ENCODE measurements around the gene CCDC112. TPM values are rescaled to one million over a fixed set of nuclear protein-coding genes. Genes with fewer than 3 reads are reported as not detected.

CCDC112 gene
- total RNA-seq, 1 experiment from 2014 or later = 13.0 TPM

DNA sequence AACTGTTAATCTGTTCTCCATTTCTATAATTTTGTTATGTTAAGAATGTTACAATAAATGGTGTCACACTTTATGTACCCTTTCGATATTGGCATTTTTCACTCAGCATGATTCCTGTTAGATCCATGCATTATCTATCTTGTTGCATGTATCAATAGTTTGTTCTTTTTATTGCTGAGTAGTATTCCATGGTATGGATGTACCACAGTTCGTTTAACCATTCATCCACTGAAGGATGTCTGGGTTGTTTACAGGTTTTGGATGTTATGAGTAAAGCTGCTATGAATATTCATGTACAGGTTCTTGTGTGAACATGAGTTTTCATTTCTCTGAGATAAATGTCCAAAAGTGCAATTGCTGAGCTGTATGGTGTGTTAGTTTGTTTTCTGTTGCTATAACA is 26.3 kb upstream of the CCDC112 start:
- Histone ChIP-seq H3K9ac (ENCODE audit: low read length) (no peak overlapping the region), H3K9me3 (ENCODE audit: low read length) (no peaks in the 10 kb centered on the region), H3K27ac (ENCODE audit: low read length) (no peak overlapping the region), H4K20me1 (ENCODE audit: insufficient read depth, low read depth, low read length) (no peaks in the 10 kb centered on the region), H3K9me2 (replicated peaks; ENCODE audit: insufficient read depth, low read length) (no peaks in the 10 kb centered on the region), H3K4me1 (ENCODE audit: low read length) (no peaks in the 10 kb centered on the region), H3K4me2 (ENCODE audit: low read depth, low read length, poor library complexity, severe bottlenecking) (no peak overlapping the region), H2AFZ (ENCODE audit: low read length) (no peak overlapping the region), H3K4me3 (ENCODE audit: low read length) (no peak overlapping the region), H3K79me2 (ENCODE audit: low read length) (no peaks in the 10 kb centered on the region), H3K27me3 (ENCODE audit: low read length) (no peaks in the 10 kb centered on the region), H3K36me3 (ENCODE audit: insufficient read depth, low read length) (no peaks in the 10 kb centered on the region)
- no peak for DNase-seq

- H3K4me3 ChIP-seq (ENCODE audit: low read length) = no peak overlapping the region
- no peak overlapping the region for H3K27ac ChIP-seq (ENCODE audit: low read length)
- no peak for DNase-seq
- no peak overlapping the region for H3K9ac ChIP-seq (ENCODE audit: low read length)
- no peaks in the 10 kb centered on the region for H3K9me3 ChIP-seq (ENCODE audit: low read length)
- no peak overlapping the region for H2AFZ ChIP-seq (ENCODE audit: low read length)
- H3K36me3 ChIP-seq (ENCODE audit: insufficient read depth, low read length) = no peaks in the 10 kb centered on the region
- H4K20me1 ChIP-seq (ENCODE audit: insufficient read depth, low read depth, low read length) = no peaks in the 10 kb centered on the region
- H3K9me2 ChIP-seq (replicated peaks; ENCODE audit: insufficient read depth, low read length) = no peaks in the 10 kb centered on the region
- no peak overlapping the region for H3K4me2 ChIP-seq (ENCODE audit: low read depth, low read length, poor library complexity, severe bottlenecking)
- H3K4me1 ChIP-seq (ENCODE audit: low read length) = no peaks in the 10 kb centered on the region
- no peaks in the 10 kb centered on the region for H3K27me3 ChIP-seq (ENCODE audit: low read length)
- no peaks in the 10 kb centered on the region for H3K79me2 ChIP-seq (ENCODE audit: low read length)
Measured at GRCh38 chr5:115321309-115321708, 24.9 kb upstream of the CCDC112 start.

GRCh38 chr5:115320515-115320914 is 24.1 kb upstream of the CCDC112 start:
- no peak overlapping the region for H3K9ac ChIP-seq (ENCODE audit: low read length)
- DNase-seq = no peak
- H3K27ac ChIP-seq (ENCODE audit: low read length) = no peak overlapping the region

DNA sequence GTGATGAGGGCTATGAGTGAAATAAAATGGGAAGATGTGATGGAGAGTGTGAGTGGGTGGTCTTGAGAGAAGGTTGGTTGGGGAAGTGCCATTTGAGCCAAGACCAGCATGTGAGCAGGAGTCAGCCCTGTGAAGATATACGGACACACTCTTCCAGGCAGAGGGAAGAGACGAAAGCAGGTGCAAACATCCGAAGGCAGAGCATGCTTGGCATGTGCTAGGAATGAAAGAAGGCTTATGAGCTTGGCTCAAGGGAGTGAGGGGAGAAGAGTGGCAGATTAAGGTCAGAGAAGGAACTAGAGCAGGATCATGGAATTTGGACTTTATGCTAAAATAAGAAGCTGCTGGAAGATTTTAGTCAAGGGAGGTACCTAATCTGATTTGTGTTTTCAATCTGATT is 23.6 kb upstream of the CCDC112 start:
- Histone ChIP-seq H3K36me3 (ENCODE audit: insufficient read depth, low read length) (no peaks in the 10 kb centered on the region), H2AFZ (ENCODE audit: low read length) (no peak overlapping the region), H3K4me3 (ENCODE audit: low read length) (no peak overlapping the region), H4K20me1 (ENCODE audit: insufficient read depth, low read depth, low read length) (no peaks in the 10 kb centered on the region), H3K9ac (ENCODE audit: low read length) (no peak overlapping the region), H3K27ac (ENCODE audit: low read length) (no peak overlapping the region), H3K4me2 (ENCODE audit: low read depth, low read length, poor library complexity, severe bottlenecking) (no peak overlapping the region), H3K9me3 (ENCODE audit: low read length) (no peaks in the 10 kb centered on the region), H3K27me3 (ENCODE audit: low read length) (no peaks in the 10 kb centered on the region), H3K79me2 (ENCODE audit: low read length) (no peaks in the 10 kb centered on the region), H3K4me1 (ENCODE audit: low read length) (no peaks in the 10 kb centered on the region), H3K9me2 (replicated peaks; ENCODE audit: insufficient read depth, low read length) (no peaks in the 10 kb centered on the region)
- no peak for DNase-seq

More at GRCh38 chr5:115320515-115320914, 24.1 kb upstream of the CCDC112 start:
- Histone ChIP-seq H3K27me3 (ENCODE audit: low read length) (no peaks in the 10 kb centered on the region), H3K9me2 (replicated peaks; ENCODE audit: insufficient read depth, low read length) (no peaks in the 10 kb centered on the region), H3K4me1 (ENCODE audit: low read length) (no peaks in the 10 kb centered on the region), H3K9me3 (ENCODE audit: low read length) (no peaks in the 10 kb centered on the region), H3K4me2 (ENCODE audit: low read depth, low read length, poor library complexity, severe bottlenecking) (no peak overlapping the region), H4K20me1 (ENCODE audit: insufficient read depth, low read depth, low read length) (no peaks in the 10 kb centered on the region), H2AFZ (ENCODE audit: low read length) (no peak overlapping the region), H3K4me3 (ENCODE audit: low read length) (no peak overlapping the region), H3K79me2 (ENCODE audit: low read length) (no peaks in the 10 kb centered on the region), H3K36me3 (ENCODE audit: insufficient read depth, low read length) (no peaks in the 10 kb centered on the region)

GRCh38 chr5:115319007-115319406 is 22.6 kb upstream of the CCDC112 start:
- DNase-seq = no peak
- H3K9me3 ChIP-seq (ENCODE audit: low read length) = no peaks in the 10 kb centered on the region
- H4K20me1 ChIP-seq (ENCODE audit: insufficient read depth, low read depth, low read length) = no peaks in the 10 kb centered on the region
- no peak overlapping the region for H3K4me3 ChIP-seq (ENCODE audit: low read length)
- no peak overlapping the region for H3K27ac ChIP-seq (ENCODE audit: low read length)
- H3K9me2 ChIP-seq (replicated peaks; ENCODE audit: insufficient read depth, low read length) = no peaks in the 10 kb centered on the region
- no peaks in the 10 kb centered on the region for H3K36me3 ChIP-seq (ENCODE audit: insufficient read depth, low read length)
- no peak overlapping the region for H3K4me2 ChIP-seq (ENCODE audit: low read depth, low read length, poor library complexity, severe bottlenecking)
- H3K9ac ChIP-seq (ENCODE audit: low read length) = no peak overlapping the region
- H2AFZ ChIP-seq (ENCODE audit: low read length) = no peak overlapping the region
- no peaks in the 10 kb centered on the region for H3K79me2 ChIP-seq (ENCODE audit: low read length)
- H3K4me1 ChIP-seq (ENCODE audit: low read length) = no peaks in the 10 kb centered on the region
- no peaks in the 10 kb centered on the region for H3K27me3 ChIP-seq (ENCODE audit: low read length)

DNA sequence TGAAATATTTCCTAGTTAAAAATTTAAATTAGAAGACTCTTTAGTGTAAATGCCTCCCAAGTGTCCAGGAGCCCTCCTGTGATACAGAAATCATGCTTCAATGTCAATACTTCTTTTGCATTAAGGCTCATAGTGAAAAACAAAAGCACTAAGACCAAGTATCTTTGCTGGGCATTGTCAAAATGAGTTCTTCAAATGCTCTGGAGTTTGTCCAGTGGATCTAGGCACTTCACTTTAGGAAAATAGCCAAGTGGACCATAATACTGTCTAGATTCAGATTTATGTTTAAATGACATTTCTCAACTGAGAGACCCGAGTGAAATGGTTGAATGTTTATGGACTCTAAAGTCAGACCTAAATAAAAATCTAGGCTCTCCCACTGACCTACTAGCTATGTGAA is 21.3 kb upstream of the CCDC112 start:
- Histone ChIP-seq H3K27ac (ENCODE audit: low read length) (no peak overlapping the region), H2AFZ (ENCODE audit: low read length) (no peak overlapping the region), H3K4me2 (ENCODE audit: low read depth, low read length, poor library complexity, severe bottlenecking) (no peak overlapping the region), H3K4me3 (ENCODE audit: low read length) (no peak overlapping the region), H3K4me1 (ENCODE audit: low read length) (no peaks in the 10 kb centered on the region), H4K20me1 (ENCODE audit: insufficient read depth, low read depth, low read length) (no peaks in the 10 kb centered on the region), H3K36me3 (ENCODE audit: insufficient read depth, low read length) (no peaks in the 10 kb centered on the region), H3K27me3 (ENCODE audit: low read length) (no peaks in the 10 kb centered on the region), H3K9me3 (ENCODE audit: low read length) (no peaks in the 10 kb centered on the region), H3K79me2 (ENCODE audit: low read length) (no peaks in the 10 kb centered on the region), H3K9ac (ENCODE audit: low read length) (no peak overlapping the region), H3K9me2 (replicated peaks; ENCODE audit: insufficient read depth, low read length) (no peaks in the 10 kb centered on the region)
- no peak for DNase-seq

- Histone ChIP-seq H2AFZ (ENCODE audit: low read length) (no peak overlapping the region), H3K27ac (ENCODE audit: low read length) (no peak overlapping the region), H3K4me1 (ENCODE audit: low read length) (no peaks in the 10 kb centered on the region), H3K9me3 (ENCODE audit: low read length) (no peaks in the 10 kb centered on the region), H3K36me3 (ENCODE audit: insufficient read depth, low read length) (no peaks in the 10 kb centered on the region), H3K4me2 (ENCODE audit: low read depth, low read length, poor library complexity, severe bottlenecking) (no peak overlapping the region), H3K4me3 (ENCODE audit: low read length) (no peak overlapping the region), H3K27me3 (ENCODE audit: low read length) (no peaks in the 10 kb centered on the region), H4K20me1 (ENCODE audit: insufficient read depth, low read depth, low read length) (no peaks in the 10 kb centered on the region), H3K79me2 (ENCODE audit: low read length) (no peaks in the 10 kb centered on the region), H3K9ac (ENCODE audit: low read length) (no peak overlapping the region), H3K9me2 (replicated peaks; ENCODE audit: insufficient read depth, low read length) (no peaks in the 10 kb centered on the region)
- no peak for DNase-seq
Measured at GRCh38 chr5:115317320-115317719, 20.9 kb upstream of the CCDC112 start.

DNA sequence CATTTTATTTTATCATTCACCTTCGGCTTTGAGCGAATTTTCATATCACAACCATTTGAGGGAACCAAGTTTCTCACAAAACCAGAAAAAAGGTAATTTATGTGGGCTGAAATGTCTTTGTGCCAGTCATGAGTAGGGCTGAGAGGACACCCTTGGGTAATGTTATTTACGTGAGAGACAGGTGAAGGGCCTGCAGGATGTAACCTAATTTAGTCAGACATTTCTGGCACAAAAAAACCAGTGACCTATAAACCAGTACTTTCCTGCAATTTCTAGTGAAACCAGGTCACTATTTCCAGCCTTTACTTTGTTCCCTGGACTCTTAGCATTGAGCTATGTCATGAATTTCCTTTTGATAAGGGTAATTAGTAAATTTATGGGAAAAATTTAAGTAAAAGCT is 17.2 kb upstream of the CCDC112 start:
- Histone ChIP-seq H4K20me1 (ENCODE audit: insufficient read depth, low read depth, low read length) (no peaks in the 10 kb centered on the region), H3K4me3 (ENCODE audit: low read length) (no peak overlapping the region), H3K9ac (ENCODE audit: low read length) (no peak overlapping the region), H3K4me1 (ENCODE audit: low read length) (no peaks in the 10 kb centered on the region), H3K9me3 (ENCODE audit: low read length) (no peaks in the 10 kb centered on the region), H3K79me2 (ENCODE audit: low read length) (no peaks in the 10 kb centered on the region), H3K27ac (ENCODE audit: low read length) (no peak overlapping the region), H3K4me2 (ENCODE audit: low read depth, low read length, poor library complexity, severe bottlenecking) (no peak overlapping the region), H2AFZ (ENCODE audit: low read length) (no peak overlapping the region), H3K9me2 (replicated peaks; ENCODE audit: insufficient read depth, low read length) (no peaks in the 10 kb centered on the region), H3K36me3 (ENCODE audit: insufficient read depth, low read length) (no peaks in the 10 kb centered on the region), H3K27me3 (ENCODE audit: low read length) (no peaks in the 10 kb centered on the region)
- no peak for DNase-seq

GRCh38 chr5:115313052-115313451 is 16.6 kb upstream of the CCDC112 start:
- H3K27me3 ChIP-seq (ENCODE audit: low read length) = no peaks in the 10 kb centered on the region
- no peak overlapping the region for H3K9ac ChIP-seq (ENCODE audit: low read length)
- no peaks in the 10 kb centered on the region for H3K36me3 ChIP-seq (ENCODE audit: insufficient read depth, low read length)
- DNase-seq = no peak
- no peak overlapping the region for H3K4me2 ChIP-seq (ENCODE audit: low read depth, low read length, poor library complexity, severe bottlenecking)
- H3K27ac ChIP-seq (ENCODE audit: low read length) = no peak overlapping the region
- H3K9me2 ChIP-seq (replicated peaks; ENCODE audit: insufficient read depth, low read length) = no peaks in the 10 kb centered on the region
- no peaks in the 10 kb centered on the region for H3K79me2 ChIP-seq (ENCODE audit: low read length)
- no peak overlapping the region for H3K4me3 ChIP-seq (ENCODE audit: low read length)
- H3K4me1 ChIP-seq (ENCODE audit: low read length) = no peaks in the 10 kb centered on the region
- H2AFZ ChIP-seq (ENCODE audit: low read length) = no peak overlapping the region
- no peaks in the 10 kb centered on the region for H4K20me1 ChIP-seq (ENCODE audit: insufficient read depth, low read depth, low read length)
- H3K9me3 ChIP-seq (ENCODE audit: low read length) = no peaks in the 10 kb centered on the region
